Mammary epithelial cell (primary cell): Measurements from ENCODE around the gene ZNF430.

ENCODE experiments used
- CTCF ChIP-seq, 2 donors: IDR thresholded peaks in 1 of 2; conservative IDR thresholded peaks in 1 of 2; 2 replicates each; pipeline ENCODE4 v1.5.1; 2011 to 2012; ENCODE audit warnings: inconsistent platforms in 2 of 2, low read length in 2 of 2, mild to moderate bottlenecking in 2 of 2, control low read depth in 1 of 2, low read depth in 1 of 2; ENCODE audit not compliant: insufficient read depth in 1 of 2; ENCODE audit errors: extremely low read depth in 1 of 2
- EZH2 ChIP-seq: IDR thresholded peaks from 2 replicates; pipeline ENCODE4 v1.6.1; 2012; ENCODE audit warnings: low read length, inconsistent platforms, borderline replicate concordance

- TF ChIP-seq CTCF (conservative IDR thresholded peaks at IDR 0.05 in 1 of 2, IDR thresholded peaks at IDR 0.05 in 1 of 2; ENCODE audit: extremely low read depth in 1 of 2, insufficient read depth in 1 of 2, low read depth in 1 of 2, low read length in 2 of 2) (no peak), EZH2 (no peak)
Measured at GRCh38 chr19:21046489-21046888, 26.0 kb downstream of the ZNF430 start.
